ENCODE data around the gene FHIT.

GRCh38 chr3:60674870-60675269 lies 576.4 kb downstream of the FHIT start:
- no peak for TF ChIP-seq POLR2AphosphoS5 (IDR thresholded peaks at IDR 0.05; ENCODE audit: low read depth, low read length)
- TF ChIP-seq, protein P1, sequence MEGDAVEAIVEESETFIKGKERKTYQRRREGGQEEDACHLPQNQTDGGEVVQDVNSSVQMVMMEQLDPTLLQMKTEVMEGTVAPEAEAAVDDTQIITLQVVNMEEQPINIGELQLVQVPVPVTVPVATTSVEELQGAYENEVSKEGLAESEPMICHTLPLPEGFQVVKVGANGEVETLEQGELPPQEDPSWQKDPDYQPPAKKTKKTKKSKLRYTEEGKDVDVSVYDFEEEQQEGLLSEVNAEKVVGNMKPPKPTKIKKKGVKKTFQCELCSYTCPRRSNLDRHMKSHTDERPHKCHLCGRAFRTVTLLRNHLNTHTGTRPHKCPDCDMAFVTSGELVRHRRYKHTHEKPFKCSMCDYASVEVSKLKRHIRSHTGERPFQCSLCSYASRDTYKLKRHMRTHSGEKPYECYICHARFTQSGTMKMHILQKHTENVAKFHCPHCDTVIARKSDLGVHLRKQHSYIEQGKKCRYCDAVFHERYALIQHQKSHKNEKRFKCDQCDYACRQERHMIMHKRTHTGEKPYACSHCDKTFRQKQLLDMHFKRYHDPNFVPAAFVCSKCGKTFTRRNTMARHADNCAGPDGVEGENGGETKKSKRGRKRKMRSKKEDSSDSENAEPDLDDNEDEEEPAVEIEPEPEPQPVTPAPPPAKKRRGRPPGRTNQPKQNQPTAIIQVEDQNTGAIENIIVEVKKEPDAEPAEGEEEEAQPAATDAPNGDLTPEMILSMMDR (IDR thresholded peaks at IDR 0.05), result no peak
- TF ChIP-seq, protein P2, sequence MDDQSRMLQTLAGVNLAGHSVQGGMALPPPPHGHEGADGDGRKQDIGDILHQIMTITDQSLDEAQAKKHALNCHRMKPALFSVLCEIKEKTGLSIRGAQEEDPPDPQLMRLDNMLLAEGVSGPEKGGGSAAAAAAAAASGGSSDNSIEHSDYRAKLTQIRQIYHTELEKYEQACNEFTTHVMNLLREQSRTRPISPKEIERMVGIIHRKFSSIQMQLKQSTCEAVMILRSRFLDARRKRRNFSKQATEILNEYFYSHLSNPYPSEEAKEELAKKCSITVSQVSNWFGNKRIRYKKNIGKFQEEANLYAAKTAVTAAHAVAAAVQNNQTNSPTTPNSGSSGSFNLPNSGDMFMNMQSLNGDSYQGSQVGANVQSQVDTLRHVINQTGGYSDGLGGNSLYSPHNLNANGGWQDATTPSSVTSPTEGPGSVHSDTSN (IDR thresholded peaks at IDR 0.05), result no peak
- TF ChIP-seq EP300 (IDR thresholded peaks at IDR 0.05; ENCODE audit: borderline replicate concordance in 1 of 2, low read depth in 1 of 2, low read length in 1 of 2), result no peak
- TF ChIP-seq FOSL2 (IDR thresholded peaks at IDR 0.05; ENCODE audit: borderline replicate concordance, low read depth), result no peak
- no peak for TF ChIP-seq SIN3A (IDR thresholded peaks at IDR 0.05; ENCODE audit: borderline replicate concordance, low read depth, low read length)
- TF ChIP-seq RCOR1 (IDR thresholded peaks at IDR 0.05; ENCODE audit: low read length), result no peak
